IPS-NIHi11 (cell line): Measurements from ENCODE around the gene MYOCOS.
"Not testable (repeated sequence)": the region's sequence is repeated elsewhere in the genome, so short reads cannot be mapped to it uniquely, and the experiment has no call there.

ENCODE experiments used
- DNase-seq: peaks from one replicate; pipeline ENCODE4 v3.0.0; 2012; ENCODE audit warnings: mixed read lengths, low spot score

Gene MYOCOS

DNA sequence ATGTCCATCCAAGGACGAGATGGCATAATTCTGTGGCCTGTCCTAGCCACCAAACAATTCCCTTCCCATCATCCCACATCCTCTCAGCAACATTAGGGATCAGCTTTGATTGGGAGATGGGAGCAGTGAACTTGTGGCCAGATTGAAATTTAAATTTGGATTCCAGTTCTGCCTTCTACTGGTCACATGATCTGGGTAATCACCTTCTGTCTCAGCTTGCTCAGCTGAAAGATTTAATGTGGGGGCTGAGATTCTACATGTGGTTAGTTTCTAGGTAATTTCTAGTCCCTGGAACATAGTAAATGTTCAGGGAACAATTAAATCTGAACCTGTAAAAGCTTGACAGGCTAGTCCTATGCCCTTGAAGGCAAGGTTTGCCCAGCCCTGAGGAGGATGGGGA, 3.2 kb downstream of the MYOCOS start:
- no peak for DNase-seq

- DNase-seq: no peak
Measured at GRCh38 chr1:171627020-171627419, 5.0 kb downstream of the MYOCOS start.

DNA sequence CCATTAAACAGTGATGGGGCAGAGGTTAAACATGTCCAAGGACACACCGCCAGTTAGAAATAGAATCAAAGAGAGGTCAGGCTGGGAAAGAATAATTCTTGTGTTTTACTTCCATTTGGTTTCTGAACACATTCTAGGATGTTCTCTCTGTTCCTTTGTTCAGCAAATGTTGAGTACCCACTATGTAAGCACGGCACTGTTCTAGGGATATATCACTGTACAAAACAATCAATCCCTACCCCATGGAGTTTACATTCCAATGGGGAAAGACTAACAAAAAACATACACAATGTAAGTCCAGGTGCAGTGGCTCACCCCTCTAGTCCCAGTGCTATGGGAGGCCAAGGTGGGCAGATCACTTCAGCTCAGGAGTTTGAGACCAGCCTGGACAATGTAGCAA, 6.2 kb downstream of the MYOCOS start:
- DNase-seq: no peak

- DNase-seq: no peak
Measured at GRCh38 chr1:171635661-171636060, 13.6 kb downstream of the MYOCOS start.

GRCh38 chr1:171636141-171636540, 14.1 kb downstream of the MYOCOS start:
- DNase-seq: peak; percentile 55

DNA sequence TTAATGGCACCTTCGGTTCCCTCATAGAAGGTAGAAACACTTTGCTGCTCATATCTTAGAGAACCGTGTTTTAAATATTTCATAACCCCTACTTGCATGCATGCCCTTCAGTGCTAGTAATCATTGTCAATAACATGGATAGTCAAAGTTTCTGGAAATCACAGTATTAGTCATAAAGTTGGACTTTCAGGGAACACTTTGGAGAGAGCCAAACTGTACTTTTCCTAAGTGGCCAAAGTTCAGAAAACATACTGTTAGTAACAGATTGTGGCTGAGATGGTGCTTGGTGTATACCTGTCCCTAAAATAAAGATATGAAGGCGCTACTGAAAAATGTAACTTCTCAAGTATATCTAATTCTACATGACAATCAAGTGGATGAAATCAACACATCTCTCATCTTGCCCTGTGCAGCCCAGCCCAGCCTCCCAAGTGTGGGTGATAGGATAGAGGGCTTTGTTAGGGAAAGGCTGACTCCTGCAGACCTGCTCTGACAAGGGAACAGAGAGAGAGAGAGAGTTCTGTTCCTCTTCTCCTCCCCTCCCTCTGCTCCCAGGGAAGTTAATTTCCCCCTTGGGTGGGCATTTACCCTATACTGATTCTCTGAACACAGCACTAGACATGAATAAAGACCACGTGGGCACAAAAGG, 16.0 kb downstream of the MYOCOS start:
- no peak for DNase-seq

GRCh38 chr1:171640225-171640624, 18.2 kb downstream of the MYOCOS start:
- no peak for DNase-seq

DNA sequence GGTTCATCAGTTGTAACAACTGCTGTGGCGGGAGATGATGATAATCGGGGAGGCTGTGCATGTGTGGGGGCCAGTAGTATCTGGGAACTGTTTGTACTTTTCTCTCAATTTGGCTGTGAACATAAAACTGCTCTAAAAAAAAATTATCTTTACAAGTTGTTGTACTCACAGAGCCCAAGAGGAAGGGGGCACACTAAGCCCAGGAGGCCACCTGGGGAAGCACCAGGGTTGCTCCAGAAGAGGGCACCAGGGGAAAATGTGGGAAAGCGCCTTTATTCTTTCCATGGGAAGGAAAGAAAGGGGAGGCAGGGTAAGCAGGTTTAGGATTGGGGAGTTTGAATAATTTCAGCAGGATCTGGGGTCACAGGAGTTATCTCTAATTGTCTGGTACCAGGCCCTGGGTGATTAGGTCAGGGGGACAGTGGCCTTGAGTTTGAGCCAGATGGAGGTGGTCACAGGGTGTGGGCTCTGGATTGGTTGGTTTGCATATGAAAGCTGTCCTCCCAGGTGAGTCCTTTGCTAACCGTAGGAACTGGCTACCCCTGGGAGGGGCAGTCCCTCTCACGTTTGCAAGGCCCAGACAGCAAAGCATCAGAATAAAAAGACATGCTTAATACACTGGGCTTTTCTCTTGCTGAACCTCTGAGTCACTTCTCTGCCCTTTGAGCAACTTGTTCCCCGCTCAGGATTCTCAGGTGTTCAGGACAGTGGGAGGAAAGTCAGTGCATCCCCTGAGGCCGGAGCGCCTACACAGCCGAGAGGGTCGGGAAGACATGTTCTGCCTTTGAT, 19.2 kb downstream of the MYOCOS start:
- peak; percentile 35 for DNase-seq

DNA sequence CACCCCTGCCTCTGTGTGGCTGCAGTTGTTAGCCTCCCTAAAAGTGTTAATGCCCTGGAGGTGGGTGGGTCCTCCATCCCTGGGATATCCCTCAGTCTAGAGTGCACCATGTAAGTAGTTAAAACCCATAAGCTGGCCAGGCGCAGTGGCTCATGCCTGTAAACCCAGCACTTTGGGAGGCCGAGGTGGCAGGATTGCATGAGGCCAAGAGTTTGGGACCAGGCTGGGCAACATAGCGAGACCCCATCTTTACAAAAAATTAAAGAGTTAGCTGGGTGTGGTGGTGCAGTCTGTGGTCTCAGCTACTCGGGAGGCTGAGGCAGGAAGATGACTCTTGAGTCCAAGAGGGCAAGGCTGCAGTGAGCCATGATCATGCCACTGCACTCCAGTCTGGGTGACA, 20.2 kb downstream of the MYOCOS start:
- no peak for DNase-seq

DNA sequence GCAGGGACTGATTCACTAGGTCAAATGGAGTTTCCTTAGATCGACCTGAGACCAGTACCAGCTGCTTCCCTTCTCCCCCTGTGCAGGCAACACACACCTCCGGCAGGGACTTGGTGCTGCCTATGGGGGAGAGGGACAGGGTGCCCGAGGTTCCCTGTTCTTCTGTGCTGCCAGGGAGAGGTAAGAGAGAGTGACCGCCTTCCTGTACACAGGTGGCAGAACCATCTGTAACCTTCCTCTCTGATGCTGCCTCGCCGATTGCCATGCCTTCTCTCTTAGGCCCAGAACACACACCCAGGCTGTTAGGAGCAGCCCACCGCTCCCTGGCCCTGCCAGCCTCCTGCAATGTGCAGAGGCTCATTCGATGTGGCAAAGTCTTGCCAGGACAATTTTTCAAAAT, 21.1 kb downstream of the MYOCOS start:
- no peak for DNase-seq

DNA sequence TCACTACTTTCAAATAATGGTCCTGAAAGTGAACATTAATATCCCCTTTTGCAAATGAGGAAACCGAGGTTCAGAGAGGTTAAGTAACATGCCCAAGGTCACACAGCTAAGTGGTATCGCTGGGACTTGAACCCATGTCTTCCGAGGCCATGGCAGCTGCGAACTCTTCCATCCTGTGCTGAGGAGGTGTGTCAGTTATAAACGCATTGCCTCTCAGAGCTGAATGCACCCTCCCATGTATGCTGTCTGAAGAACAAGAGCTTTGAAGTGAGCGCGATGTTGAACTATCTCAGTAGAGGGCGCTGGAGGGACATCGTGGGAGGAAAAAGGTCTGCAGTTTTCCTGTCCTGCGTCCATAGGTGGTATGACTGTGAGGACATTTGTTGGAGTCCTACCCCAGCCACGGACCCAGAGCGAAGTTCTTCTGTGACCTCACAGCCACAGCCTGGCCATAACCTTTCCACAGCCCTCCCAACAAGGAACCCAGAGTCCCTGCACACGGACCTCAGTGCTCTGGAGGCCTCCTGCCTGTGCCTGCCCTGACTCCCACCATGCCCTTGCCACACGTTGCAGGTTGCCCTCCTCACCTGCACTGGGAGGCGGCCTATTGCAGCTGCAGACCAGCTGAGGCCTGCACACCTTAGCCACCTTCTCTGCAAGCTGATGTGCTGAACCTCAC, 22.9 kb downstream of the MYOCOS start:
- peak; percentile 72 for DNase-seq

- no peak for DNase-seq
Measured at GRCh38 chr1:171645553-171646248, 23.7 kb downstream of the MYOCOS start.

DNA sequence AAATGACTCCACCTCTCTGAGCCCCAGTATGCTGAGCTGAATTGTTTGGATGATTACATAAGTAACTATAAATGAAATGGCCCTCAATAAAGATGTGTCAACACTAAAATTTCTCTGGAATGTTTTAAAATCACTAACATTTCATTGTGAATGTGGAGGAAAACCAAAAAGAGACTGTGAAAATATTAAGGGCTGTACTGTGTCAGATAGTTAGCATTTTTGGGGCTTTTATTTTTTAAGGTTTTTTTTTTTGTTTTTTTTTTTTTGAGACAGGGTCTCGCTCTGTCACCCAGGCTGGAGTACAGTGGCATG, 24.2 kb downstream of the MYOCOS start:
- DNase-seq: no peak

GRCh38 chr1:171652234-171652822, 30.3 kb downstream of the MYOCOS start, which contains the start of gene MYOC:
MYOC (minus strand) TSS chr1:171652688; CDS start chr1:171652611, 77 bp downstream.
- no peak for DNase-seq

DNA sequence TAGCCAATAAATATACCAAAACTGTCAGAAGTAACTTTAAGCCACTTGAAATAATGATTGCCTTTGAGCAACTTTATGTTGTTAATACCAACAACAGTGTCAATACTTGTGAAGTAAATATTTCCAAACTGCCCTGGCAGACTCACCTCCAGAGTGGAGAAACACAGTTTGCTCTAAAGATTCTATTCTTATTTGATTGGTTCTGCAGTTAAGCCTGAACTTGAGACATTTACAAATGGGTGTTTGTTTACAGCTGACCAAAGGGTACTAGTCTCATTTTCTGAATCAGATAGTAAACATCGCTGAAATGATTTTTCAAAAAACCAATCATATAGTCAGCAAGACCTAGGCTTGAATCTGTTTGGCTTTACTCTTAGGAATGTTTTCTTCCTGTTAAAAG, 31.8 kb downstream of the MYOCOS start:
- no peak for DNase-seq

DNA sequence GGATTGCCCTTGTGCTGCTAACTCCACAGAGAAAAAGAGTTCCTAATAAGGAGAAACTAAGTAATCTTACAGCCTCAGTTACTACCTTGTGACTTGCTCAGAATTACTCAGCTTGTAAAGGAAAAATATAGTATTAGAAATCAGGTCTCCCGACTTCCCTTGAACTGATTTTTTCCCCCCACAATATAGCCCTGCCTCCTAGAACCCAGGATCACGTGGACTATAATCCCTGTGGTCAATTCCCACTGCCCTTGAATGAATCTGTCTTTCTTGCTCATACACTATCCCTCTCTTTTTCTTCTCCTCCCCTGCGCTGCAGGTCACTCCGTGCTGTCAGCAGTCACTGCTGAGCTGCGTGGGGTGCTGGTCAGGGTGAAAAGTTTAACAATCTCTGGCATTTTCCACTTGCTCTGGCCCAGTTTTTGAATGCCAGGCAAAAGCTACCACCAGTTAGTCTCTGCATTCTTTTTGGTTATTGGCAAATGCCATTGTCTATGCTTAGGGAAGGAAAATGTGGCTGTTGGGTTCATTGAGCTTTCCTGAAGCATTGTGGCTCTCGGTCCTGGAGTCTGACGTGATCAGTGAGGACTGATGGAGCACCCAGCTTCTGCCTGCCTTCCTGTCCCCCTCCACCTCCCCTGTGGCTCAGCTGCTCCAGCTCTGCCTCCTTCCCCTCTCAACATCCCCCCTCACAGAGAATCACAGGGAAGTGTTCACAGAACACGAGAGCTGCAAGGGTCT, 32.3 kb downstream of the MYOCOS start:
- DNase-seq: no peak

DNA sequence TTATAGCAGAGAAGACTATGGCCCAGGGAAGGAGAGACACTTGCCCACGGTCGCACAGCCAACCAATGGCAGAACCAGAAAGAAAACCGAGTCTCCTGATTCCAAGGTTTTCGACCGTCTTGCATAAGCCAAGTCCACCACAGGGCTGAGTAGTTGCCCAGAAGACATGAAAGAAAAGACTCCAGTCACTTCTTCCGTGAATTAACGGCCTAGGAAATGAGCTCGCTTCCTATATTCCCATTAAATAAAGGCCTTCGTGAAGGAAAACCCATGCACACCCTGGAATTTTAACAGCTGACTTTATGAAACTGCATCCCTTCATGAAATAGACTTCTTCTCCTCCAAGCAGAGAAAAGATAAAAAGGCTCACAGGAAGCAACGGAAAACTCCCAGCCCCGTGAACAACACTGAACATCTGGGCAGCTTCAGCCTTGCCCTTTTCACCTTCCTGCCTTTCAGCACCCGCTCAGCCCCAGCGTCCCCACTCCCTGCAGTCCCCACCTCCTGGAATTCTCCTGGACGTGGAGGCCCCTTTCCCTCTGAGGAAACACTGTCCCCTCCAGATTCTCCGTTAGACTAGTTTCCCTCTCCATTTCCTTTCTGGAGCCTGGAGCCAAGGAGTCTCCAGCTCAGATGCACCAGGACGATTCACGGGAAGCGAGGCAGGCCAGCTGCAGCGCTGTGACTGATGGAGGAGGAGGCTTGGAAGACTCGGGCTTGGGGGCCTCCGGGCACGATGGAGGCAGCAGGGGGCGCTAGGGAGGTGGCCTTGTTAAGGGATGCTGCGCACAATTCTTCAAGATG, 33.1 kb downstream of the MYOCOS start:
- peak; percentile 81 for DNase-seq

DNA sequence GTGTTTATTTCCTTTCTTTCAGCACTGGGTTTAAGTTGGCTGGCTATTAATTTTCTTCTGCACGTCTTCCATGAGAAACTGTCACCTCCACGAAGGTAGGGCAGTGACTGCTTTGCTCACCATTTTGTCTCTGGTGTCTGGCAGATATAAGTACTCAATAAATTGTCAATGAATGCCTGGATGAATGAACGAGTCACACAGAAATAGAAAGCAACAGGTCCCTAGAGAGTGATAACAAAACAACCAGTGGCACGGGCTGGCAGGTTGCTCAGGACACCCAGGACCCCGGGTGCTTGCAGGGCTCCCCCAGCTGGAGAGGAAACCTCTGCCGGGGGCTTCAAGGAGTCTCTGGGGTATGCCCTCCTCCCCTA, 33.7 kb downstream of the MYOCOS start:
- DNase-seq: no peak

GRCh38 chr1:171656206-171656605, 34.2 kb downstream of the MYOCOS start:
- not testable (repeated sequence) for DNase-seq

DNA sequence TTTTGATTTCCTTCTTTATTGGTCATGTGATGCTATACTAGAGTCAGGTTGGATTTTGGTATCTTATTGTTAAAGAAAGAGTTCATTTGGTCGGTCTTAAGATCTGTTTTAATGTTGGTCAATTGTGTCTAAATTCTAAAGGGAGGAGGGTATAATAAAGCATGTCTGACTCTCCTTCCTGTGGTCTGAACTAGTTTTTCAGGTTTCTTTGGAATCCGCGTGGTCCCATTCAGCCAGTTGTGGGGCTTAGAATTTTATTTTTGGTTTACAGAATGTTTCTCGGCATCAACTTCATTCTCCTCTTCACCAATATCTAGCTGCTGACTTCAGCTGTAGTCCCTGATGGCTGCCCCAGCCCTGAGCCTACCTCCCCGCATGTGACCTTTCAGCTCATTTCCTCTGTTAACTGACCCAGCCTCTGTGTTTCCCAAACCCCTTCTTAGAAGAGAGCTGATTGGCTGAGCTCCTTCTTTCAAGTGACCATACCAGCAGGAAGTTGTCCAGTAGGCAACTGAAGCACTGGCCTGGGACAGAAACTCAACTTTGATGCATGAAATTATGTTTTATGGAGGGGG, 39.1 kb downstream of the MYOCOS start:
- peak; percentile 41 for DNase-seq
